ENCODE data around the gene ZNF10. TPM values are rescaled to one million over a fixed set of nuclear protein-coding genes. Genes with fewer than 3 reads are reported as not detected.

Gene ZNF10
- polyA plus RNA-seq, 1 of the 3 experiments (the other 2 are of a cell fraction) = 4.5 TPM

DNA sequence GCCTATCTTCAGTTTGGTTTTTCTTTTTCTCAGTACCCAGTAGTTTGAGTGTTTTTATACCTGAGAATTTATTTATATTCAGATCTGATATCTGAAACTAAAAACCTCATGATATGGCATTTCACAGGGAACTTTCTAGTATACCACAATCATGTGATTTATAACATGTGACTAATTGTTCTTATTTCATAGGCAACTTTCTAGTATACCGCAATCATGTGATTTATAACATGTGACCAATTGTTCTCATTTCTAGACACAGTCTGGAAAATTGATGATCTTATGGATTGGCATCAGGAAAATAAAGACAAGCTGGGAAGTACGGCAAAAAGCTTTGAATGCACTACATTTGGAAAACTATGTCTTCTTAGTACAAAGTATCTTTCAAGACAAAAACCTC, 71.5 kb downstream of the ZNF10 start:
- Histone ChIP-seq H3K36me3 (replicated peaks in 1 of 2; ENCODE audit: control insufficient read depth in 1 of 2, insufficient read depth in 2 of 2, low read length in 1 of 2) (peaks cover 32 to 46% of the 10 kb centered on the region in 2 experiments), H3F3A (replicated peaks; ENCODE audit: insufficient read depth) (peaks cover 26% of the 10 kb centered on the region), H3K4me2 (no peak overlapping the region), H3K9me3 (peaks cover 63% of the 10 kb centered on the region), H3K27ac (ENCODE audit: low read depth in 2 of 2, low read length in 1 of 2) (no peak overlapping the region), H3K4me1 (ENCODE audit: control insufficient read depth in 1 of 2, insufficient read depth in 2 of 2, low read depth in 1 of 2, low read length in 1 of 2) (no peaks in the 10 kb centered on the region), H3K79me2 (ENCODE audit: insufficient read depth) (no peaks in the 10 kb centered on the region), H2AFZ (ENCODE audit: low read depth) (no peak overlapping the region), H3K4me3 (ENCODE audit: low read depth in 2 of 2, low read length in 1 of 2) (no peak overlapping the region), H3K27me3 (ENCODE audit: insufficient read depth) (no peaks in the 10 kb centered on the region), H3K9me2 (no peaks in the 10 kb centered on the region), H4K20me1 (ENCODE audit: insufficient read depth) (no peaks in the 10 kb centered on the region), H3K9ac (no peak overlapping the region)
- WGBS (ENCODE audit: low lambda C conversion rate) = 21% methylated on average over 2 of the region's 2 CpGs
- no peak for TF ChIP-seq GATA2 (CRISPR knock-in tag; IDR thresholded peaks at IDR 0.05)
- TF ChIP-seq, protein P1, sequence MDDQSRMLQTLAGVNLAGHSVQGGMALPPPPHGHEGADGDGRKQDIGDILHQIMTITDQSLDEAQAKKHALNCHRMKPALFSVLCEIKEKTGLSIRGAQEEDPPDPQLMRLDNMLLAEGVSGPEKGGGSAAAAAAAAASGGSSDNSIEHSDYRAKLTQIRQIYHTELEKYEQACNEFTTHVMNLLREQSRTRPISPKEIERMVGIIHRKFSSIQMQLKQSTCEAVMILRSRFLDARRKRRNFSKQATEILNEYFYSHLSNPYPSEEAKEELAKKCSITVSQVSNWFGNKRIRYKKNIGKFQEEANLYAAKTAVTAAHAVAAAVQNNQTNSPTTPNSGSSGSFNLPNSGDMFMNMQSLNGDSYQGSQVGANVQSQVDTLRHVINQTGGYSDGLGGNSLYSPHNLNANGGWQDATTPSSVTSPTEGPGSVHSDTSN (IDR thresholded peaks at IDR 0.05) = no peak
- TF ChIP-seq FOSL2 (IDR thresholded peaks at IDR 0.05; ENCODE audit: borderline replicate concordance, low read depth) = no peak
- TF ChIP-seq RXRA (IDR thresholded peaks at IDR 0.05; ENCODE audit: borderline replicate concordance, low read depth) = no peak
- no peak for TF ChIP-seq TAF1 (IDR thresholded peaks at IDR 0.05; ENCODE audit: borderline replicate concordance, low read depth, low read length)
- TF ChIP-seq ELF1 (IDR thresholded peaks at IDR 0.05) = no peak
- no peak for TF ChIP-seq FOXJ3 (CRISPR knock-in tag; IDR thresholded peaks at IDR 0.05)
- TF ChIP-seq MXI1 (IDR thresholded peaks at IDR 0.05; ENCODE audit: low read depth, low read length) = no peak
- no peak for TF ChIP-seq ZBTB33 (IDR thresholded peaks at IDR 0.05; ENCODE audit: borderline replicate concordance, low read depth)
- no peak for TF ChIP-seq RAD21 (IDR thresholded peaks at IDR 0.05; ENCODE audit: low read length)
- TF ChIP-seq, protein P2, sequence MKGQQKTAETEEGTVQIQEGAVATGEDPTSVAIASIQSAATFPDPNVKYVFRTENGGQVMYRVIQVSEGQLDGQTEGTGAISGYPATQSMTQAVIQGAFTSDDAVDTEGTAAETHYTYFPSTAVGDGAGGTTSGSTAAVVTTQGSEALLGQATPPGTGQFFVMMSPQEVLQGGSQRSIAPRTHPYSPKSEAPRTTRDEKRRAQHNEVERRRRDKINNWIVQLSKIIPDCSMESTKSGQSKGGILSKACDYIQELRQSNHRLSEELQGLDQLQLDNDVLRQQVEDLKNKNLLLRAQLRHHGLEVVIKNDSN (IDR thresholded peaks at IDR 0.05; ENCODE audit: borderline replicate concordance, low read depth) = no peak
- TF ChIP-seq TCF12 (IDR thresholded peaks at IDR 0.05) = no peak
- TF ChIP-seq GABPA (IDR thresholded peaks at IDR 0.05; ENCODE audit: low read depth) = no peak
- TF ChIP-seq, protein P3, sequence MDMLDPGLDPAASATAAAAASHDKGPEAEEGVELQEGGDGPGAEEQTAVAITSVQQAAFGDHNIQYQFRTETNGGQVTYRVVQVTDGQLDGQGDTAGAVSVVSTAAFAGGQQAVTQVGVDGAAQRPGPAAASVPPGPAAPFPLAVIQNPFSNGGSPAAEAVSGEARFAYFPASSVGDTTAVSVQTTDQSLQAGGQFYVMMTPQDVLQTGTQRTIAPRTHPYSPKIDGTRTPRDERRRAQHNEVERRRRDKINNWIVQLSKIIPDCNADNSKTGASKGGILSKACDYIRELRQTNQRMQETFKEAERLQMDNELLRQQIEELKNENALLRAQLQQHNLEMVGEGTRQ (IDR thresholded peaks at IDR 0.05; ENCODE audit: borderline replicate concordance, low read depth, low read length) = no peak
- TF ChIP-seq NFIC (IDR thresholded peaks at IDR 0.05; ENCODE audit: borderline replicate concordance) = no peak
- no peak for TF ChIP-seq EZH2phosphoT487 (IDR thresholded peaks at IDR 0.05; ENCODE audit: borderline replicate concordance, low read depth)
- no peak for DNase-seq
- POLR2A ChIA-PET = no interaction called here
- CTCF ChIA-PET = interaction anchor here (1.1 kb wide), 1 partner anchor 96 kb away, joined by 3 read pairs; no protein-coding TSS in a partner anchor

Measured in SK-N-SH (cell line).